GM19397 (cell line): Measurements from ENCODE around the gene SCT.

ENCODE experiments used
- ATAC-seq: cut with Tn5 transposase; IDR thresholded peaks from one replicate; pipeline ENCODE4 v1.9.1; 2021; ENCODE audit warnings: mild to moderate bottlenecking, moderate library complexity; ENCODE audit not compliant: unreplicated experiment

SCT gene

GRCh38 chr11:589798-590197 lies 37.2 kb downstream of the SCT start:
- no peak for ATAC-seq

- no peak for ATAC-seq
These were observed 39.0 kb downstream of the SCT start for GRCh38 chr11:587978-588380.

GRCh38 chr11:587546-587945 lies 39.4 kb downstream of the SCT start:
- no peak for ATAC-seq

GRCh38 chr11:586376-587316 lies 40.3 kb downstream of the SCT start:
- ATAC-seq, result no peak

- ATAC-seq, result no peak
These were observed 42.7 kb downstream of the SCT start for GRCh38 chr11:584287-584686.

- ATAC-seq, result no peak
These were observed 45.2 kb downstream of the SCT start for GRCh38 chr11:581752-582151.

GRCh38 chr11:581342-581741 lies 45.6 kb downstream of the SCT start:
- no peak for ATAC-seq

- no peak for ATAC-seq
These were observed 47.0 kb downstream of the SCT start for GRCh38 chr11:579830-580601.

- ATAC-seq, result no peak
These were observed 48.5 kb downstream of the SCT start for GRCh38 chr11:578276-579035.

- no peak for ATAC-seq
These were observed 49.4 kb downstream of the SCT start for GRCh38 chr11:577611-577894.

- ATAC-seq, result no peak
These were observed 50.0 kb downstream of the SCT start for GRCh38 chr11:576811-577610.
